HEK293 (cell line): ENCODE results near the gene CFAP47.
"Not testable (repeated sequence)": the region's sequence is repeated elsewhere in the genome, so short reads cannot be mapped to it uniquely, and the experiment has no call there.

Source experiments
- CTCF ChIA-PET: fragments of 350-600 bp; formaldehyde crosslinking; extraction: SDS; loops from one replicate; lab custom pipeline; 2021; ENCODE audit warnings: antibody characterized with exemption; lab: Yijun Ruan, JAX
- POLR2A ChIA-PET: fragments of 300-600 bp; formaldehyde crosslinking; extraction: SDS; loops from one replicate; lab custom pipeline; 2020; ENCODE audit warnings: antibody characterized with exemption, inconsistent platforms; lab: Yijun Ruan, JAX
- H3K27ac ChIP-seq: fragments of 200-500 bp; sonication (Bioruptor generic); 2 replicates; pipeline ENCODE4 v1.5.1; 2014; ENCODE audit warnings: low read depth, low read length, control low read depth, inconsistent platforms; ENCODE audit errors: extremely low read depth
- H3K36me3 ChIP-seq, 2 experiments: fragments of 200-500 bp in 1 of 2; sonication (Bioruptor generic) in 1 of 2; 1 replicate in 1 of 2; 2 replicates in 1 of 2; pipeline ENCODE4 v1.5.1; 2014 to 2017; ENCODE audit warnings: inconsistent platforms in 2 of 2, low read length in 2 of 2; ENCODE audit not compliant: control insufficient read depth in 2 of 2, insufficient read depth in 1 of 2
- H3K4me1 ChIP-seq: fragments of 200-500 bp; sonication (Bioruptor generic); 2 replicates; pipeline ENCODE4 v1.5.1; 2014; ENCODE audit warnings: mild to moderate bottlenecking, low read length, inconsistent platforms; ENCODE audit not compliant: control insufficient read depth, insufficient read depth
- H3K4me3 ChIP-seq: 2 replicates; pipeline ENCODE4 v1.5.1; 2011; ENCODE audit warnings: low read depth, mild to moderate bottlenecking, control low read depth, low read length, moderate library complexity
- H3K9me3 ChIP-seq: fragments of 200-500 bp; sonication (Bioruptor generic); 2 replicates; pipeline ENCODE4 v1.5.1; 2014; ENCODE audit warnings: low read depth, low read length, inconsistent platforms; ENCODE audit not compliant: control insufficient read depth, insufficient read depth
- SCRT2 ChIP-seq: fragments of 450-650 bp; formaldehyde crosslinking; IDR thresholded peaks from 2 replicates; pipeline ENCODE4 v1.5.1; 2016; ENCODE audit warnings: missing biosample characterization, missing genetic modification characterization
- SP7 ChIP-seq: fragments of 450-650 bp; formaldehyde crosslinking; IDR thresholded peaks from 2 replicates; pipeline ENCODE4 v1.5.1; 2016; ENCODE audit warnings: missing biosample characterization, missing genetic modification characterization
- ZBTB11 ChIP-seq: fragments of 450-650 bp; formaldehyde crosslinking; conservative IDR thresholded peaks from 2 replicates; pipeline ENCODE4 v1.5.1; 2016; ENCODE audit warnings: low read depth, missing biosample characterization, missing genetic modification characterization
- ZBTB8A ChIP-seq: fragments of 450-650 bp; formaldehyde crosslinking; IDR thresholded peaks from 2 replicates; pipeline ENCODE4 v1.5.1; 2016; ENCODE audit warnings: missing biosample characterization, missing genetic modification characterization
- ZNF133 ChIP-seq: fragments of 450-650 bp; formaldehyde crosslinking; IDR thresholded peaks from 2 replicates; pipeline ENCODE4 v1.5.1; 2016; ENCODE audit warnings: missing biosample characterization, missing genetic modification characterization
- ZNF138 ChIP-seq: fragments of 450-650 bp; formaldehyde crosslinking; IDR thresholded peaks from 2 replicates; pipeline ENCODE4 v1.5.1; 2016; ENCODE audit warnings: missing biosample characterization, missing genetic modification characterization, borderline replicate concordance
- ZNF140 ChIP-seq: fragments of 450-650 bp; formaldehyde crosslinking; IDR thresholded peaks from 2 replicates; pipeline ENCODE4 v1.5.1; 2016; ENCODE audit warnings: missing biosample characterization, missing genetic modification characterization
- ZNF211 ChIP-seq: fragments of 450-650 bp; formaldehyde crosslinking; IDR thresholded peaks from 2 replicates; pipeline ENCODE4 v1.5.1; 2016; ENCODE audit warnings: low read depth, missing biosample characterization, missing genetic modification characterization
- ZNF214 ChIP-seq: fragments of 450-650 bp; formaldehyde crosslinking; IDR thresholded peaks from 2 replicates; pipeline ENCODE4 v1.5.1; 2017; ENCODE audit warnings: missing biosample characterization, mild to moderate bottlenecking, missing genetic modification characterization, borderline replicate concordance
- ZNF23 ChIP-seq: fragments of 450-650 bp; formaldehyde crosslinking; IDR thresholded peaks from 2 replicates; pipeline ENCODE4 v1.5.1; 2016; ENCODE audit warnings: missing biosample characterization, missing genetic modification characterization, borderline replicate concordance
- ZNF394 ChIP-seq: fragments of 450-650 bp; formaldehyde crosslinking; IDR thresholded peaks from 2 replicates; pipeline ENCODE4 v1.5.1; 2016; ENCODE audit warnings: missing biosample characterization, missing genetic modification characterization, mild to moderate bottlenecking, moderate library complexity, borderline replicate concordance
- ZNF426 ChIP-seq: fragments of 450-650 bp; formaldehyde crosslinking; IDR thresholded peaks from 2 replicates; pipeline ENCODE4 v1.5.1; 2017; ENCODE audit warnings: missing biosample characterization, missing genetic modification characterization, mild to moderate bottlenecking, inconsistent platforms, moderate library complexity
- ZNF518A ChIP-seq: fragments of 450-650 bp; formaldehyde crosslinking; conservative IDR thresholded peaks from 2 replicates; pipeline ENCODE4 v1.5.1; 2016; ENCODE audit warnings: low read depth, missing biosample characterization, missing genetic modification characterization
- ZNF555 ChIP-seq: fragments of 450-650 bp; formaldehyde crosslinking; conservative IDR thresholded peaks from 2 replicates; pipeline ENCODE4 v1.5.1; 2017; ENCODE audit warnings: missing biosample characterization, mild to moderate bottlenecking, missing genetic modification characterization, inconsistent platforms
- ZNF623 ChIP-seq: fragments of 450-650 bp; formaldehyde crosslinking; IDR thresholded peaks from 2 replicates; pipeline ENCODE4 v1.5.1; 2016; ENCODE audit warnings: missing biosample characterization, missing genetic modification characterization
- ZNF629 ChIP-seq: fragments of 450-650 bp; formaldehyde crosslinking; IDR thresholded peaks from 2 replicates; pipeline ENCODE4 v1.5.1; 2017; ENCODE audit warnings: missing biosample characterization, missing genetic modification characterization
- ZNF654 ChIP-seq: fragments of 450-650 bp; formaldehyde crosslinking; IDR thresholded peaks from 2 replicates; pipeline ENCODE4 v1.5.1; 2016; ENCODE audit warnings: low read depth, missing biosample characterization, missing genetic modification characterization
- ZNF670 ChIP-seq: fragments of 450-650 bp; formaldehyde crosslinking; IDR thresholded peaks from 2 replicates; pipeline ENCODE4 v1.5.1; 2016; ENCODE audit warnings: missing biosample characterization, missing genetic modification characterization, low read depth
- ZNF830 ChIP-seq: fragments of 450-650 bp; IDR thresholded peaks from 2 replicates; pipeline ENCODE4 v1.5.0; 2018; ENCODE audit warnings: missing biosample characterization, missing genetic modification characterization, low read depth, mild to moderate bottlenecking, moderate library complexity
- TF ChIP-seq, protein P1 (sequence below): fragments of 450-650 bp; formaldehyde crosslinking; IDR thresholded peaks from 2 replicates; pipeline ENCODE4 v1.5.1; 2016; ENCODE audit warnings: missing biosample characterization, missing genetic modification characterization

The CFAP47 gene

DNA sequence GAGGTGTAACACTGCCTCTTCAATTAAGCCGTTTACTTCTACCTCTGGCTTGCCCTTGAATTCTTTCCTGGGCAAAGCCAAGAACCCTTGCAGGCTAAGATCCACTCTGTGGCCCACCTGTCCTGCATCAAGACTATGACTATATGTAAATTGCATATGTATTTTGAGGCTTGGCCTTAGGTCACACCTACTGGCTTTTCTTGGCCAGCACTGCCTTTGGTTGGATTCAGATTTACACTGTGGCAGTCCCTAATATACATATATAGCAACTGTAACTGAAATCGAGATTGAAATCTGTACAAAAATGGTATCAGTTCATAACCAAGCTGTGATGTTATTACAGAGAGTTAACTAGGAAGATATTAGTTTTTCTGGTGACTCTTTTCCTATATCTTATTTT, 151.5 kb downstream of the CFAP47 start (continued):
- TF ChIP-seq SCRT2, result no peak

- H3K4me1 ChIP-seq, POLR2A ChIA-PET, H3K4me3 ChIP-seq, H3K27ac ChIP-seq, CTCF ChIA-PET, H3K9me3 ChIP-seq, H3K36me3 ChIP-seq: not testable (repeated sequence)
- TF ChIP-seq ZBTB8A (tag by site-specific recombination), result peak; percentile 26; the same call in 1 of the 2 replicates
- TF ChIP-seq ZBTB11 (tag by site-specific recombination), result peak; percentile 59
- peak; percentile 66; the same call in 1 of the 2 replicates for TF ChIP-seq ZNF518A (tag by site-specific recombination)
- peak; percentile 61 for TF ChIP-seq ZNF555
- TF ChIP-seq ZNF394 (tag by site-specific recombination), result peak; percentile 71; the same call in 1 of the 2 replicates
- TF ChIP-seq ZNF140 (tag by site-specific recombination), result peak; percentile 20; the same call in 1 of the 2 replicates
- peak; percentile 59 for TF ChIP-seq ZNF426
- TF ChIP-seq ZNF623 (tag by site-specific recombination), result peak; percentile 29; the same call in 1 of the 2 replicates
- 0 out of 2 replicates have a peak, but pooled peaks have one; percentile 10 for TF ChIP-seq ZNF654 (tag by site-specific recombination)
Measured at GRCh38 chrX:36075009-36075408, 155.5 kb downstream of the CFAP47 start.

DNA sequence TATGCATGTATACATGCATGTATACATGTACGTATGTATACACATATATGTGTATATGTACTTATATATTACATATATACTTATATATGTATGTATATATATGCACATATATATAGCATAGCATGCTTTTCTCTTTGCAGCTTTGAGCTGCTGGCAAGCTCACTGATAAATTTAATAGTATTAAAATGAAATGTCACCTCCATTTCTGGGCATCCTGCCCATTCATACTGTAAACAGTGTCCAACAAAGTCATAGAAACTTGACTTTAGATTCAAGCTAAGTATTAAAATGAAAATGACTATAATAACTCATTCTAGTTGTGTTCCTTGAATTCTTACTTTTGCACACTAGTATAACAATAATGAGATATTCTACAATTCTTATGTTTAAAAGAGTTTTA, 163.7 kb downstream of the CFAP47 start:
- ChIA-PET CTCF (no interaction called here), POLR2A (no interaction called here)
- Histone ChIP-seq H3K36me3 (no peaks in the 10 kb centered on the region), H3K4me1 (no peaks in the 10 kb centered on the region), H3K27ac (no peak overlapping the region), H3K9me3 (no peaks in the 10 kb centered on the region), H3K4me3 (no peak overlapping the region)
- TF ChIP-seq ZNF23 (tag by site-specific recombination) (no peak), ZNF214 (tag by site-specific recombination) (no peak), SP7 (no peak), ZNF670 (no peak), ZNF830 (no peak), ZNF211 (no peak), ZNF138 (tag by site-specific recombination) (no peak), ZNF629 (no peak), ZNF133 (tag by site-specific recombination) (no peak)
- TF ChIP-seq, protein P1, sequence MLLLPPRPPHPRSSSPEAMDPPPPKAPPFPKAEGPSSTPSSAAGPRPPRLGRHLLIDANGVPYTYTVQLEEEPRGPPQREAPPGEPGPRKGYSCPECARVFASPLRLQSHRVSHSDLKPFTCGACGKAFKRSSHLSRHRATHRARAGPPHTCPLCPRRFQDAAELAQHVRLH, result no peak
- TF ChIP-seq, all 188 proteins: peak for 0
